IMR-90 (cell line): ENCODE data around the gene CANT1. TPM values are rescaled to one million over a fixed set of nuclear protein-coding genes. Genes with fewer than 3 reads are reported as not detected.

Source experiments
- ATAC-seq: fragments of 200-7000 bp; cut with Tn5 transposase; 2 replicates; pipeline ENCODE4 v1.9.1; 2020; ENCODE audit warnings: low read depth, mild to moderate bottlenecking, moderate library complexity
- BruUV-seq: library from RNA; stranded (reverse); fragments of 400-500 nt; replicated peaks from 2 replicates; lab custom pipeline; 2021; lab: Mats Ljungman, UMichigan
- CTCF ChIA-PET: fragments of 300-600 bp; formaldehyde crosslinking; extraction: SDS; loops from one replicate; lab custom pipeline; 2021; ENCODE audit warnings: antibody characterized with exemption; lab: Yijun Ruan, JAX
- POLR2A ChIA-PET: fragments of 300-600 bp; sonication (Branson Sonifier 250); formaldehyde crosslinking; loops from one replicate; lab custom pipeline; 2022; ENCODE audit warnings: antibody characterized with exemption; ENCODE audit not compliant: unreplicated experiment; lab: Charles Lee
- DNase-seq: peaks from one replicate; pipeline ENCODE4 v3.0.0; 2013
- H2AFZ ChIP-seq: replicated peaks from 2 replicates; pipeline ENCODE3; 2013; ENCODE audit warnings: low read length, mild to moderate bottlenecking; ENCODE audit not compliant: poor library complexity
- H2AK5ac ChIP-seq: 2 replicates; pipeline ENCODE4 v1.6.1; 2013; ENCODE audit warnings: low read depth, low read length, inconsistent platforms
- H2AK9ac ChIP-seq: replicated peaks from 2 replicates; pipeline ENCODE3; 2013; ENCODE audit warnings: mild to moderate bottlenecking, low read depth, low read length, moderate library complexity; ENCODE audit not compliant: poor library complexity
- H2BK120ac ChIP-seq: 2 replicates; pipeline ENCODE4 v1.6.1; 2013; ENCODE audit warnings: low read depth, low read length, inconsistent platforms
- H2BK15ac ChIP-seq: 3 replicates; pipeline ENCODE4 v1.6.1; 2013; ENCODE audit warnings: low read depth, low read length, inconsistent platforms
- H2BK20ac ChIP-seq: 2 replicates; pipeline ENCODE4 v1.6.1; 2013; ENCODE audit warnings: low read depth, mild to moderate bottlenecking, inconsistent platforms, low read length, moderate library complexity
- H2BK5ac ChIP-seq: 2 replicates; pipeline ENCODE4 v1.6.1; 2013; ENCODE audit warnings: mild to moderate bottlenecking, low read depth, low read length, inconsistent platforms; ENCODE audit not compliant: poor library complexity, severe bottlenecking
- H3K14ac ChIP-seq: replicated peaks from 2 replicates; pipeline ENCODE4 v1.6.1; 2013; ENCODE audit warnings: low read depth, low read length, inconsistent platforms
- H3K18ac ChIP-seq: 2 replicates; pipeline ENCODE4 v1.6.1; 2013; ENCODE audit warnings: low read depth, low read length, control low read depth
- H3K23ac ChIP-seq: 2 replicates; pipeline ENCODE4 v1.6.1; 2013; ENCODE audit warnings: low read depth, low read length, inconsistent platforms
- H3K27ac ChIP-seq: 2 replicates; pipeline ENCODE4 v1.5.1; 2013; ENCODE audit warnings: mild to moderate bottlenecking, control low read depth, low read length; ENCODE audit not compliant: insufficient read depth
- H3K27me3 ChIP-seq: 2 replicates; pipeline ENCODE4 v1.6.1; 2013; ENCODE audit warnings: low read length; ENCODE audit not compliant: control insufficient read depth, insufficient read depth
- H3K36me3 ChIP-seq: 2 replicates; pipeline ENCODE4 v1.6.1; 2013; ENCODE audit warnings: low read length, mixed read lengths; ENCODE audit not compliant: control insufficient read depth, insufficient read depth
- H3K4ac ChIP-seq: 2 replicates; pipeline ENCODE4 v1.6.1; 2013; ENCODE audit warnings: low read depth, low read length, inconsistent platforms
- H3K4me1 ChIP-seq: 2 replicates; pipeline ENCODE4 v1.6.1; 2013; ENCODE audit warnings: low read length, mixed read lengths; ENCODE audit not compliant: control insufficient read depth, insufficient read depth
- H3K4me2 ChIP-seq: 2 replicates; pipeline ENCODE4 v1.6.1; 2013; ENCODE audit warnings: low read depth, mild to moderate bottlenecking, control low read depth, low read length, moderate library complexity
- H3K4me3 ChIP-seq: 2 replicates; pipeline ENCODE4 v1.5.1; 2013; ENCODE audit warnings: low read depth, mild to moderate bottlenecking, control low read depth, low read length, moderate library complexity; ENCODE audit not compliant: insufficient read depth
- H3K56ac ChIP-seq: 2 replicates; pipeline ENCODE4 v1.6.1; 2013; ENCODE audit warnings: low read length, inconsistent platforms; ENCODE audit not compliant: insufficient read depth; ENCODE audit errors: extremely low read depth
- H3K79me1 ChIP-seq, 2 experiments: 2 replicates each; pipeline ENCODE4 v1.6.1; 2013; ENCODE audit warnings: low read length in 2 of 2, inconsistent platforms in 1 of 2, low read depth in 1 of 2
- H3K9ac ChIP-seq: 2 replicates; pipeline ENCODE4 v1.6.1; 2013; ENCODE audit warnings: low read depth, low read length, control low read depth
- H3K9me1 ChIP-seq: 2 replicates; pipeline ENCODE4 v1.6.1; 2013; ENCODE audit warnings: low read length, inconsistent platforms; ENCODE audit not compliant: insufficient read depth
- H3K9me3 ChIP-seq: 2 replicates; pipeline ENCODE4 v1.6.1; 2013; ENCODE audit warnings: low read length; ENCODE audit not compliant: control insufficient read depth, insufficient read depth
- H4K20me1 ChIP-seq: 2 replicates; pipeline ENCODE4 v1.6.1; 2013; ENCODE audit warnings: low read length, inconsistent platforms; ENCODE audit not compliant: insufficient read depth
- H4K5ac ChIP-seq: 2 replicates; pipeline ENCODE4 v1.6.1; 2013; ENCODE audit warnings: mild to moderate bottlenecking, low read depth, low read length, control low read depth
- H4K8ac ChIP-seq, 2 experiments: 2 replicates each; pipeline ENCODE4 v1.6.1; 2013; ENCODE audit warnings: low read depth in 2 of 2, low read length in 2 of 2, control low read depth in 1 of 2, inconsistent platforms in 1 of 2
- H4K91ac ChIP-seq: 2 replicates; pipeline ENCODE4 v1.6.1; 2013; ENCODE audit warnings: low read depth, low read length, inconsistent platforms; ENCODE audit not compliant: insufficient read depth
- BHLHE40 ChIP-seq: fragments of 150-350 bp; IDR thresholded peaks from 2 replicates; pipeline ENCODE4 v1.6.1; 2016; ENCODE audit warnings: mild to moderate bottlenecking, low read depth, low read length
- RAD21 ChIP-seq: IDR thresholded peaks from 2 replicates; pipeline ENCODE4 v1.6.1; 2012; ENCODE audit warnings: low read length, improper control_type of control experiment
- SMC3 ChIP-seq: fragments of 150-350 bp; IDR thresholded peaks from 2 replicates; pipeline ENCODE4 v1.6.1; 2016; ENCODE audit warnings: low read depth, mild to moderate bottlenecking, antibody characterized with exemption, low read length, moderate library complexity
- WGBS, 2 experiments: methylation state at CpG; one replicate each; pipeline versions ENCODE4 v1.1.5 to v1.1.7; 2013; ENCODE audit warnings: missing lambda C conversion rate in 2 of 2; ENCODE audit not compliant: insufficient read length in 1 of 2; ENCODE audit errors: extremely low coverage in 2 of 2; 5-methylcytosine and 5-hydroxymethylcytosine counted together
- dilution Hi-C: fragments of 300-500 bp; cut with HindIII; formaldehyde crosslinking; loops from one replicate; pipeline ENCODE4 v1.14.3; 2018; ENCODE audit warnings: low sequenced_read_pairs; ENCODE audit not compliant: unreplicated experiment
- in situ Hi-C: fragments of 300-500 bp; cut with MboI; formaldehyde crosslinking; loops from 3 replicates; pipeline ENCODE4 v1.14.3; 2019; ENCODE audit warnings: low sequenced_read_pairs, inconsistent platforms, mixed read lengths
- intact Hi-C: fragments of 100-400 bp; cut with micrococcal nuclease; formaldehyde crosslinking; loops from 2 replicates; pipeline ENCODE4 v1.10.0; 2022
- polyA plus RNA-seq, 3 experiments: library from polyadenylated mRNA; depleted of rRNA; stranded (reverse); fragments of >200 nt; gene quantifications; 2 replicates each; pipeline ENCODE4 v1.2.3, GENCODE V29; 2012; ENCODE audit warnings: low replicate concordance in 1 of 3
- total RNA-seq: library from RNA; depleted of rRNA; stranded (reverse); fragments of >200 nt; gene quantifications from 2 replicates; pipeline ENCODE4 v1.2.3, GENCODE V29; 2012

Gene CANT1
- total and polyA plus RNA-seq, 2 of the 4 experiments (the other 2 are of a cell fraction), result 51.8 to 73.4 TPM

DNA sequence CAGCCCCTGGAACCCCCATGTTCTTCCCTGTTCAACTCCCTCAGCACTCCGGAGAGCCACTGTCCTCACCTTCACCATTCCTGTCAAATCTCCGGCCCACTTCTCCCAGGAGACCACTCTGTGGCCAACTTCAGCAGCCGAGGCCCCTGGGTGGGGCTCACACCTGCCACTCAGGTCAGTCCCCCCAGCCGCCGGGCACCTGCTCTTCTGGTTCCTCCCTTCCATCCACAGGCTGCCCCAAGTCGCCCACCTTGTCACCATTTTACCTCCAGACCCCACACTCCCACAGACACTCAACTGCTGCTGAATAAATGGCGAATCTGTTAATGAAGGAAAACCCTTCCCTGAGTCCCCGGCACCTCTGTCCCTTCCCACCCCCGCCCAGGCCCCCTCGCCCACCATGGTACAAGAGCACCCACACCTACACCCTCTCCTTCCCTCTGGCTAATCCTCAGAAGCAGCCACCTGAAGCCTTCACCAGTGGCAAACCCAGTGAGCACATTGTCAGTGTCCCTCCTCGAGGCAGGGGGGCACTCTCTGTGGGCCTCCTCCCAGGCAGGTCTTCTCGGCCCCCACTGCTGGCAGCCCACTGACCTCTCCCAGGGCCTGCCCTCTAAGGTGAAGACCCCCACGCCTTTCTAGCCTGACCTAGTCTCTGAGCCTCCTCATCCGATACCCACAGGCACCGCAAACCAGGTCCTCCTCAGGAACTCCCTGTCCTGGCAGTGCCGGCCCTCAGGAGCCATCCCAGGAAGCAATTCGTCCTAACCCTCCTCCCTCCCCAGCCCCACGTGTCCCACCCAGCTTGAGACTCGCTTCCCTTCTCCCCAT lies 8.2 kb downstream of the CANT1 start:
- POLR2A ChIA-PET, result no interaction called here
- CTCF ChIA-PET, result interaction anchor here (0.6 kb wide), 1 partner anchor 391 kb away, joined by 3 read pairs; no protein-coding TSS in a partner anchor

More for the DNA sequence above, 8.2 kb downstream of the CANT1 start:
- Histone ChIP-seq H3K9me1 (no peaks in the 10 kb centered on the region; the same call in 1 of the 2 replicates), H4K20me1 (peaks cover 75% of the 10 kb centered on the region), H3K23ac (no peak overlapping the region), H2BK20ac (no peak overlapping the region), H3K27ac (no peak overlapping the region), H3K4me3 (no peak overlapping the region), H2BK120ac (no peak overlapping the region), H3K4ac (no peak overlapping the region), H2BK15ac (no peak overlapping the region), H2AFZ (no peak overlapping the region), H3K14ac (no peak overlapping the region), H4K91ac (no peak overlapping the region), H3K27me3 (no peaks in the 10 kb centered on the region), H3K56ac (no peak overlapping the region), H3K79me1 (peaks cover 28 to 80% of the 10 kb centered on the region in 2 experiments), H3K9me3 (no peaks in the 10 kb centered on the region), H2AK9ac (no peak overlapping the region), H3K9ac (no peak overlapping the region), H3K4me1 (no peaks in the 10 kb centered on the region), H3K36me3 (peaks cover 30% of the 10 kb centered on the region), H2AK5ac (no peak overlapping the region), H2BK5ac (no peak overlapping the region), H3K18ac (no peak overlapping the region), H3K4me2 (no peak overlapping the region), H4K8ac (no peak overlapping the region), H4K5ac (no peak overlapping the region)
- ATAC-seq (no peak), DNase-seq (no peak)
- TF ChIP-seq RAD21, result no peak
- TF ChIP-seq SMC3, result no peak
- no peak for TF ChIP-seq BHLHE40
- intact Hi-C loops, result no loop called here
- no TSS peak for BruUV-seq
- 84% methylated on average over 9 of the region's 19 CpGs; no CpG with 5 or more reads in 1 of the 2 experiments for WGBS, 2 experiments
- dilution Hi-C loops, result no loop called here
- in situ Hi-C loops, result no loop called here
